Parathyroid adenoma (tissue), 2 donors: ENCODE data around the gene APOL4.

Source experiments
- H2AFZ ChIP-seq: fragments of 300-600 bp; sonication (generic); one replicate; pipeline ENCODE4 v1.7.0; 2017; ENCODE audit warnings: antibody characterized with exemption, mild to moderate bottlenecking
- H3K27ac ChIP-seq: fragments of 300-600 bp; sonication (generic); one replicate; pipeline ENCODE4 v1.7.0; 2017
- H3K27me3 ChIP-seq: fragments of 300-600 bp; sonication (generic); one replicate; pipeline ENCODE4 v1.7.0; 2017; ENCODE audit warnings: low read length; ENCODE audit not compliant: control insufficient read depth, insufficient read depth
- H3K36me3 ChIP-seq: fragments of 300-600 bp; sonication (generic); one replicate; pipeline ENCODE4 v1.7.0; 2017; ENCODE audit warnings: low read length; ENCODE audit not compliant: control insufficient read depth, insufficient read depth
- H3K4me1 ChIP-seq: fragments of 300-600 bp; sonication (generic); one replicate; pipeline ENCODE4 v1.7.0; 2017; ENCODE audit warnings: control low read depth
- H3K4me2 ChIP-seq: fragments of 300-600 bp; sonication (generic); one replicate; pipeline ENCODE4 v1.7.0; 2017; ENCODE audit warnings: low read length
- H3K4me3 ChIP-seq: fragments of 300-600 bp; sonication (generic); one replicate; pipeline ENCODE4 v1.7.0; 2017; ENCODE audit warnings: low read depth, low read length
- H3K79me2 ChIP-seq: fragments of 300-600 bp; sonication (generic); one replicate; pipeline ENCODE4 v1.7.0; 2017; ENCODE audit warnings: control low read depth
- H3K9ac ChIP-seq: fragments of 300-600 bp; sonication (generic); one replicate; pipeline ENCODE4 v1.7.0; 2017; ENCODE audit warnings: mild to moderate bottlenecking
- H3K9me3 ChIP-seq: fragments of 300-600 bp; sonication (generic); one replicate; pipeline ENCODE4 v1.7.0; 2017; ENCODE audit warnings: low read length; ENCODE audit not compliant: control insufficient read depth
- CTCF ChIP-seq: fragments of 300-600 bp; sonication (generic); IDR thresholded peaks from one replicate; pipeline ENCODE4 v1.7.0; 2017; ENCODE audit warnings: antibody characterized with exemption, mild to moderate bottlenecking
- donor health status: primary hyperparathyroidism.

APOL4 gene

GRCh38 chr22:36182056-36182455 lies 19.6 kb downstream of the APOL4 start:
- H2AFZ ChIP-seq: peak overlapping the region; percentile 58
- H3K27me3 ChIP-seq: no peaks in the 10 kb centered on the region
- no peaks in the 10 kb centered on the region for H3K79me2 ChIP-seq
- peak overlapping the region; percentile 27 for H3K4me2 ChIP-seq
- peaks cover 5% of the 10 kb centered on the region for H3K4me1 ChIP-seq
- H3K9me3 ChIP-seq: no peaks in the 10 kb centered on the region
- H3K4me3 ChIP-seq: no peak overlapping the region
- no peak for TF ChIP-seq CTCF
- H3K27ac ChIP-seq: no peak overlapping the region
- H3K9ac ChIP-seq: no peak overlapping the region
- H3K36me3 ChIP-seq: no peaks in the 10 kb centered on the region

DNA sequence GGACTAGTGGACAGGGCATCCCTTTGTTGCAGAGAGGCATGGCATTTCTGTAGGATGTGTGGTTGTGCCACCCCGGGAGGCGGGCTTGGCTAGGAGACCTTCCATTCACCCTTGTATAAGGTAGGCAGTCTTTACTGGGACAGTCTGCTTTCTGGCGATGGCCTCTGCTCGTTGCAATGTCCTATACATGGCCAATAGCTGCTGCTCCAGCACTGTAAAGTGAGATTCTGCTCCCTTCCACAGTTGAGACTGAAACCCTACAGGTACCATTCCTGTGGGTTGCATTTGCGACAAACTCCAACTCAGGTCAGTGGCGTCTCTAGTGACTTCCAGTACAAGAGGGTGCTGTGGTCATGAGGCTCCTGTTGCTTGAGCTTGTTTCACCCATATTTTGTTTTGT lies 20.7 kb downstream of the APOL4 start:
- Histone ChIP-seq H3K79me2 (no peaks in the 10 kb centered on the region), H3K27me3 (no peaks in the 10 kb centered on the region), H3K9ac (no peak overlapping the region), H2AFZ (no peak overlapping the region), H3K9me3 (no peaks in the 10 kb centered on the region), H3K4me2 (no peak overlapping the region), H3K36me3 (no peaks in the 10 kb centered on the region), H3K27ac (no peak overlapping the region), H3K4me1 (peaks cover 2% of the 10 kb centered on the region), H3K4me3 (no peak overlapping the region)
- TF ChIP-seq CTCF: no peak

- no peak overlapping the region for H3K9ac ChIP-seq
- no peaks in the 10 kb centered on the region for H3K9me3 ChIP-seq
- H3K4me3 ChIP-seq: no peak overlapping the region
- no peaks in the 10 kb centered on the region for H3K4me1 ChIP-seq
- H3K79me2 ChIP-seq: no peaks in the 10 kb centered on the region
- TF ChIP-seq CTCF: peak; percentile 66
- H3K4me2 ChIP-seq: no peak overlapping the region
- H3K27me3 ChIP-seq: no peaks in the 10 kb centered on the region
- H2AFZ ChIP-seq: no peak overlapping the region
- no peak overlapping the region for H3K27ac ChIP-seq
- no peaks in the 10 kb centered on the region for H3K36me3 ChIP-seq
These were observed 21.4 kb downstream of the APOL4 start for GRCh38 chr22:36180038-36180880.

GRCh38 chr22:36177160-36177559 lies 24.4 kb downstream of the APOL4 start:
- no peak overlapping the region for H3K4me3 ChIP-seq
- H3K9ac ChIP-seq: no peak overlapping the region
- no peak overlapping the region for H3K4me2 ChIP-seq
- H3K4me1 ChIP-seq: no peaks in the 10 kb centered on the region
- no peaks in the 10 kb centered on the region for H3K9me3 ChIP-seq
- no peaks in the 10 kb centered on the region for H3K27me3 ChIP-seq
- H2AFZ ChIP-seq: no peak overlapping the region
- no peak overlapping the region for H3K27ac ChIP-seq
- H3K79me2 ChIP-seq: no peaks in the 10 kb centered on the region
- H3K36me3 ChIP-seq: no peaks in the 10 kb centered on the region
- no peak for TF ChIP-seq CTCF

GRCh38 chr22:36175892-36176291 lies 25.7 kb downstream of the APOL4 start:
- TF ChIP-seq CTCF: no peak
- H3K9ac ChIP-seq: no peak overlapping the region
- H3K9me3 ChIP-seq: no peaks in the 10 kb centered on the region
- H3K27me3 ChIP-seq: no peaks in the 10 kb centered on the region
- H3K4me3 ChIP-seq: no peak overlapping the region
- no peaks in the 10 kb centered on the region for H3K79me2 ChIP-seq
- H3K4me2 ChIP-seq: no peak overlapping the region
- no peak overlapping the region for H3K27ac ChIP-seq
- no peaks in the 10 kb centered on the region for H3K4me1 ChIP-seq
- H2AFZ ChIP-seq: no peak overlapping the region
- no peaks in the 10 kb centered on the region for H3K36me3 ChIP-seq
